Renal cortex interstitium (tissue), 11 donors: Measurements from ENCODE around the gene TMEM87A. TPM values are rescaled to one million over a fixed set of nuclear protein-coding genes. Genes with fewer than 3 reads are reported as not detected.
"Not testable (repeated sequence)": the region's sequence is repeated elsewhere in the genome, so short reads cannot be mapped to it uniquely, and the experiment has no call there.

Experiments used
- DNase-seq, 11 donors: peaks; one replicate each; pipeline ENCODE4 v3.0.0-alpha.2; 2013; ENCODE audit warnings: low read depth in 9 of 11, low spot score in 4 of 11; ENCODE audit errors: extremely low read depth in 1 of 11
- polyA plus RNA-seq, 3 donors: library from polyadenylated mRNA; unstranded; fragments of 120-200 nt; gene quantifications; one replicate each; pipeline ENCODE4 v1.2.1, GENCODE V29; 2013; ENCODE audit not compliant: insufficient read length in 3 of 3

The TMEM87A gene
- polyA plus RNA-seq, 3 donors = 46.5 to 60.5 (median 57.8) TPM

DNA sequence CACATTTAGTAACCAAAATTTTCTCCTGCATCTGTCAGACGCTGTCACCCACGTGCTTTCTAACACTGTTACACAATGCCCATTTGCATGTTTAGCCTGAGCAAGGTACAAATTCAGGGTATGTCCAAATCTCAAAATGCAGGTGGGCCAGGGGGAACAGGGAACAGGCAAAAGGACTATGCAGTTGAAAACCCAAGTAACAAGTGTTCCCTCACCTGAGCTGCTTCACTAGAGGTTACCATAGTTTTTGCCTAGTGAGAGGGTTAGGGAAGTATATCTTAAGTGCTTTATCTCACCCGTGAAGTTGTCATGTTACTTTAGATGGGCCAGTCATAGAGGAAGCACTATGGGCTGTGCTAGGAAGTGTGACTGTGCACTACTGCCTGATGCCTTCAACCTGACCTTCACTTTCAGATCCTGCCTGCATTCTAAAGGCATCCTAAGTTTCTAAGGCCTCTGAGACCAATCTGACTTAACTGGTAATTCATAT, 6.0 kb upstream of the TMEM87A start:
- DNase-seq = no peak

GRCh38 chr15:42276762-42277161, 3.5 kb upstream of the TMEM87A start:
- DNase-seq = no peak

GRCh38 chr15:42275780-42276391, 2.7 kb upstream of the TMEM87A start:
- DNase-seq = no peak

- peak in 2 of 11 donors; percentile 2 to 7 for DNase-seq
Measured at GRCh38 chr15:42274702-42274989, 1.4 kb upstream of the TMEM87A start.

DNA sequence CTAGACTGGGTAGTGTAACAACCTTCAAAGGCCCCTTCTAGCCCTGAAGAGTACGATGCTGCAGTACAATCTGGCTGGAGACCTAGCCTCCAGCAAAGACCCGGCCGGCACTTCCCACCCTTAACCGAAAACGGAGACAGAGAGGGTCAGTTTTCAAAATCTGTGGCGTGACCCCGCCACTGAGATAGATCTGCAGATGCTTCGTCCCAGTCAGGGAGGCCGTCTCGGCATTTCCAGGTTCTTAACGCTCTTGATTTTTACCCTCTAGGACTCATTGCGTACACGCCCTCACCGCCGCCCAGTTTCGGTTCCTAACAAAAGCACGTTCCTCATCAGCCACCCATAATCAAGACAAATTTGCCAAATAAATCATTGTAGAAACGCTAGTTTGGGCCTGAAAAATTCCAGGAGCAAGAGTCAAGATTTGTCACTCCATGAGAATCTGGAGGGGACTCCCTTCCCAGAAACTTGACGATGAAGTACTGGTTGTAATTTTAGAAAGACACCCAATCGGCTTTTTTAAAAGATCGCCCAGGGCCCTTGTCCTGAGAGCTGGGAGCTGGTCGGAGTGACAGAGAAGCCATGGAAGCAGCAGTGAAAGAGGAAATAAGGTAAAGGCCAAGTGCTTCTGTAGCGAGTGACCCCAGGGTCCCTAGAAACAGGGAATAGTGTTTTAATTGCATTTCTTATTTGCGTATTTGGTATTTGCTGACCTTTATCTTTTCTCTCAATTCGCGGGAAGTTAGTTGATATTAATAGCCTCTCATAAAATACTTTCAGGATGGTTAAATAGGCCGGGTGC, 868 bp upstream of the TMEM87A start:
- peak in 10 of 11 donors; percentile 15 to 59 (median 38) for DNase-seq

DNA sequence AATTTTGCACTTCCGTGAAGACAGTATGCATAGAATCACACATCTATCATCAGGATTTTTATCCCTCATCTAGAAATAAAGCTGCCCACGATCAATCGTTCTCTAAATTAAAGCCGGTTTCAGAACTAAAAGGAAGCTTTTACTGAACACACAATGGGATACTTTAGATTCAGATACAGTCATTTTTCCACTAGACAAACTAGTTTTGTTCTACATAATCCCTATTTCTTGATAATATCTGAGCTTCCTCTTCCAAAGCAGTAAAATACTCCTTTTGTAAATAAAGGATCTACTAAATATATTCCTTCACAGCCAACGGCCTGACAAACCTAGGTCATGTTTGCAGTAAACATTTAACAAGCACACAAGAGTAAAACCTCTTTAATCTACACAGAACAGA, 2.2 kb downstream of the TMEM87A start:
- DNase-seq = no peak

DNA sequence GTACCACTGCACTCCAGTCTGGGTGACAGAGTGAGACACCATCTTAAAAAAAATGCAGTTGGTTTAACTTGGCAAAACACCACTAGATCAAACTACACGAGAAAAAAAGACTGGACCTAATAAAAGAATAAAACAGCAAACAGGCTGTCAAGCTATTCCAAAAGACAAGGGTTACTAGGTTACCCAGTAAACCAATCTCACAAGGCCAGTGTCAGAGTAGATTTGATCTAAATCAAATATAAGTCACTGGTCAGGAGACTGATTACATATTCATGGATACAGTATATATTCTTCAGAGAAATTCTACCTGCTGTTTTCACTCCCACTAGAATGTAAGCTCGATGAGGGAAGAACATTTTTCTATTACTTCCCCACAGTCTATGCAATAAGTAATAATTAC, 2.7 kb downstream of the TMEM87A start:
- DNase-seq = no peak

DNA sequence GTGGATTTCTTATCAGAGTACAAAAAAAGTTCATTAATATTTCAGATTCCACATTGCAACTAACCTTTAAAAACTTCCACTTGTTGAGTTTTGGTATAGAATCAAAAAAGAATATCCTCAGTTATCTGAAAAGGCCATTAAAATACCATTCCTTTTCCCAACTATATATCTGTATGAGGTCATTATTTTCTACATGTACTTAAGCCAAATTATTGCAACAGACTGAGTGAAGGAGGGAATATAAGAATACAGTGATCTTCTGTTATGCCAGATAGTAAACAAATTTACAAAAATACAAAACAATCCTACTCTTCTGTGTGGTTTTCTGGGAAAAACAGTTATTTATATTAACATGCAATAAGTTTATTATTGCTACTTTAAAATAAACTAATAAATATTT, 5.9 kb downstream of the TMEM87A start:
- no peak for DNase-seq

GRCh38 chr15:42264795-42265194, 8.4 kb downstream of the TMEM87A start:
- DNase-seq = no peak

DNA sequence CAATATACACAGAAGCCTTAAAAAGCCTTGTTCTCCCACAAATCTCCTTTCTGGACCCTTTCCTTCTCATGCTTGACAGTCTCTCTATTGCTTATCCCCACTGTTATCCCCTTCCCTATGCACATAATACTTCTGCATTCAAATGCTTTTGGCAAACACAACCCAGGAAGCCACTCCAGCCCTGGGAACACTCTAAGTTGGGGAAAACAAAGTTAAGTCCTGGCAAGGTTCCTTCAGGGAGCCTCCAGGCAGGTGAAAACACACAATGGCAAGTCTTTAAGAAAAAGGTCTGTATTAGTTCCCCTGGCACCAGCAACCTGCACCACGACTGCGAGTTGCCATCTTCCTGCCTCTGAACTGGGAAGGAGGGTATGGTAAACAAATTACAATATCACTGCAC, 19.9 kb downstream of the TMEM87A start:
- no peak for DNase-seq

DNA sequence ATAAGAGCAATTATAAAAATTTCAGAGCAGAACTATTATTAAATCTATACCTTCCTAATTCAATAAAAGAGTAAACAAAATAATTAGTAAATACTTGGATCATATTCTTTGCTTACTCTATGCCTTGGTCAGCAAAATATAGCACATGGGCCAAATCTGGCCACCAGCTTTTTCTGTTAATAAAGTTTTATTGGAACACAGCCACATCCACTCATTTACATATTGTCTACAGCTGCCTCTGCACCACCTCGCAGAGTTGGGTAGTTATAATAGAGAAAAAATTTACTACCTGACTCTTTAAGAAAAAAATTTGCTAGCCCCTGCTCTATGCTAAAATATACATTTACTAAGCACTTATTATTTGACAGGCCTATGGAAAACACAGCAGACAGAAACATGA, 32.4 kb downstream of the TMEM87A start:
- no peak for DNase-seq

GRCh38 chr15:42239528-42240182, 33.6 kb downstream of the TMEM87A start:
- DNase-seq = no peak

DNA sequence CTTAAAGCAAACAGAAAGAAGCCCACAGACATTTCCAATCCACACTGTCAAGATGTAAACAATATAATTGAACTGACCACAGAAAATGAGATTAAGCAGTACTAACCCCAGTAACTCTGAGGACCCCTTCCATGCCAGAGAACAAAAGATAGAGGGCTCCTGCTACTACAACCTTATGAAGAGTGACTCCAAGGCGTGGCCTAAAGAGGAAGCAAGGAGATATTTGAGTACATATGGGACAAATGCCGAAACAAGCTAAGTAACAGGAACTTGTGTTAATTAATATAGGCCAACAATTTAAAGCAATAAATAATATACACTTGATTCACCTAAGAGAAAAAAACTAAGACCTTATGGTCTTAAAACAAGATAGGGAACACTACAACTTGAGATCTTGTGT, 40.1 kb downstream of the TMEM87A start:
- DNase-seq = no peak

DNA sequence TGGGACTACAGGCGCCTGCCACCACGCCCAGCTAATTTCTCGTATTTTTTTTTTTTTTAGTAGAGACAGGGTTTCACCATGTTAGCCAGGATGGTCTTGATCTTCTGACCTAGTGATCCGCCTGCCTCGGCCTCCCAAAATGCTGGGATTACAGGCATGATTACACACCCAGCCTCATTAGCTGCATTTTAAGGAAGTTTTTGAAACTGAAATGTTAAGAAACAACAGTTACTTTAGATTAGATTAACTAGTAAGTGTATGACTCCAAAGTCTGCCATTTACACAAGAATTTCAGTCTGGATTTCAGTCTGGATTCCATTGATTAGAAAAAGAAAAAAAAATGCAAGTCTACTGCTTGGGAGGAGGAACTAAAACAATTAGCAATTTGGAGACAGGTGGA, 40.6 kb downstream of the TMEM87A start:
- no peak for DNase-seq

DNA sequence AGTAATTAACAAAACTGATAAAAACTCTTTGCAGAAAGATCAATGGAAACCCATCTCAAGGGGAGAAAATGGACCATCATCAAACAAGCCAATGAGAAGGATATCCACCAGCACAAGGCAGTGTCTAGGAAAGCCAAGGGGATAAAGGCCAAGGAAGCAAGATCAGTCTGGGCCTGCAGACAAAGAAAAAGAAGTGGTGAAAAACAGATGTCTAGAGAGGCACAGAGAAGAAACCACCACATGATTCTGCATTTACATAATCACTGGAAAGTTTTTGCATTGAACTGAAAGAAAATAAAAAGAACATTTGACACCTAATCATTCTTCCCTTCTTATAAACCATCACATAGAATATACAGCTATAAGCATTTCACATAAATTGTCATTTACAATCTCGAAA, 42.1 kb downstream of the TMEM87A start:
- no peak for DNase-seq

DNA sequence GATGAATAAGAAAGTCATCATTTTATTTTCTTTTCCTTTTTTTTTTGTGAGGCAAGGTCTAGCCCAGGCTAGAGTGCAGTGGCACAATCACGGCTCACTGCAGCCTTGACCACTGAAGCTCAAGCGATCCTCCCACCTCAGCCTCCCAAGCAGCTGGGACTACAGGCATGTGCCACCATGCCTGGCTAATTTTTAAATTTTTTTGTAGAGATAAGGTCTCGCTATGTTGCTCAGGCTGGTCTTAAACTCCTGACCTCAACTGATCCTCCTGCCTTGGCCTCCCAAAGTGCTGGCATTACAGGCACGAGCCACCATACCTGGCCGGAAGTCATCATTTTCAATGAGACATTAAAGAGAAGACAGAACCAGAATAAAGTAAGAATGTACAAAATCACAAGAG, 44.3 kb downstream of the TMEM87A start:
- DNase-seq = not testable (repeated sequence)

DNA sequence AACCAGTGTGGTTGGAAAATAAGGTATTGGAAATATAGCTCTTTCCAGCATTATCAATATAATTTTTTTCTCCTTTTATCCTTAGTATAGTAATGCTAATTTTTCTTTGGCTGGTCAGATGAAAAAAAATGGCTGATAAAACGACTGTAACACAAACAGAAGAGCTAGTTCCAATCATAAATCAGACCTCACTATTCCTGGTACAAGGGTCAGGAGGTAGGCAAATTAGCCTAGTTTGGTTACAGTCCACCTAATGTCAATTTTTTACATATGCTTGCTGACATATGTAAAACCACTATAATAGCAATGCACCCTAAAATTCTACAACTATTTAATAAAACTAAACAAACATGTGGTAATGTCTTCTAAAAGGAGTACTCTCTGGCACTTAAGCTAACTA, 45.2 kb downstream of the TMEM87A start:
- DNase-seq = no peak

DNA sequence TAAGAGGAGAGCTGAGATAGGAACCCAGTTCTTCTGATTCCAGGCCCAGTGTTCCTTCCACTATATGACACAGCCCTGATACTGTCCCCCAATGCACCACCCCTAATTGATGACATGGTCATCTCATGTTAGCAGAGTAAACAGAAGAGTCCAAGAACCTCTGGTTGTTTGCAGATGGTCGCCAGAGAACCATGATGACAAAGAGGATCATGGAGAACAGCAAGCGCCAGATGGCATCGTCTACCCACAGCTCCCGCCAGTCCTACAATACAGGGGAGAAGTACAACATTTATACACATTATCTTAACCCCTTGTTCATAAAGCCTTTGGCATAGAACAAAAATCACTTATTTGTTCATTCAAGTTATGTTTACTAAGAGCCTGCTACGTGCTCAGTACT, 46.6 kb downstream of the TMEM87A start:
- no peak for DNase-seq

GRCh38 chr15:42220216-42220615, 53.0 kb downstream of the TMEM87A start:
- DNase-seq = no peak

DNA sequence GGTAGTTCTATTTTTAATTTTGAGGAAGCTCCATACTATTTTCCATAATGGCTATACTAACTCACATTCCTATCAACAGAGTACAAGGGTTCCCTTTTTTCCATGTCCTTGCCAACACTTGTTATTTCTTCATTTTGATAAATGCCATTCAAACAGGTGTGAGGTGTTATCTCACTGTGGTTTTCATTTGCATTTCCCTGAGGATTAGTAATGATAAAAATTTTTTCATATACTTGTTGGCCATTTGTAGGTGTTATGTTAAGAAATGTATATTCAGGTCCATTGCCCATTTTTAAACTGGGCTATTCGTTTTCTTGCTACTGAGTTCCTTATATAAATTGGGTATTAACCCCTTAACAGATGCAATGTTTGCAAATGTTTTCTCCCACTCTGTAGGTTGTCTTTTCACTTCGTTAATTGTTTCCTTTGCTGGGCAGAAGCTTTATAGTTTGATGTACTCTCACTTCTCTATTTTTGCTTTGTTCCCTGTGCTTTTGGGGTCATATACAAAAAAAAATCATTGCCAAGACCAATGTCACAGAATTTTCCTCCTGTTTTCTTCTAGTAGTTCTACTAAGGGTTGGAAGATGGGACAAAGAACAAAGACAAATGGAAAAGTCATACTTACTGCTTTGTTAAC, 54.2 kb downstream of the TMEM87A start:
- no peak for DNase-seq
